Fibroblast of mammary gland (primary cell): ENCODE results near the gene CAMK2A.

Experiments
- DNase-seq: peaks from one replicate; pipeline ENCODE4 v3.0.0-alpha.2; 2010; ENCODE audit warnings: low read depth
- H3K4me3 ChIP-seq: 2 replicates; pipeline ENCODE4 v1.5.1; 2011; ENCODE audit warnings: low read depth, mild to moderate bottlenecking, low read length, moderate library complexity; ENCODE audit not compliant: control insufficient read depth
- CTCF ChIP-seq: conservative IDR thresholded peaks from 2 replicates; pipeline ENCODE4 v1.5.1; 2011; ENCODE audit warnings: low read depth, low read length, inconsistent platforms; ENCODE audit not compliant: control insufficient read depth, insufficient read depth

The CAMK2A gene

DNA sequence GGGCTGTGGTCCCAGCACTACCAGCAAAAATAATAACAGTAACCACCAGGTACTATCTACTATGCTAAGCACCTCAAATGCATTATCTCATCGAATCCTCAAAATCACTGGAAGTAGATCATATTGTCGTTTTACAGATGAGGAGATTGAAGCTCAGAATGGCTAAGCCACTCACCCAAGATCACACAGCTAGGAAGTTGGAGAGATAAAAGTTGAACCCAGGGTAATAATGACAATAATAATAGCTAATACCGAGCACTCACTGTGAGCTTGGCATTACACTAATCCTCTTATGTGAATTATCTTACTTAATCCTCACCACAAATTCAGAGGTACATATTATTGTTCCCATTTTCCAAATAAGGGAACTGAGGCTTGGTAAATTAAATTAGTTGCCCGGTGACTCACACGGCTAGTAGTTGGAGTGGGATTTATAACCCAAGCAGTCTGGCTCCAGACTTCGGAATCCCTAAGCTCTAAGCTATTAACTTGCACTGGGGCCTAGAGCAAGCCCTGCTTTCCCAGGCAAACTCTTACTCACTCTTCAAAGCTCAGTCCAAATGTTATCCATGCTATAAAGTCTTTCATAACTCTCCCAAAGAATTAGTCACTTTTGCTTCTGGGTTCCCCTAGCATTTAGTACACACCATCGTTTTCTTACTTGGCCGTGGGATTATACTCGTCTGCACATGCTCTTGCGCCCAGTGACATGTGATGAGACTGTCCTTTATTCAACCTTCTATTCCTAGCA, 9.3 kb upstream of the CAMK2A start:
- DNase-seq, result peak; percentile 100
- no peak overlapping the region for H3K4me3 ChIP-seq
- TF ChIP-seq CTCF, result no peak

DNA sequence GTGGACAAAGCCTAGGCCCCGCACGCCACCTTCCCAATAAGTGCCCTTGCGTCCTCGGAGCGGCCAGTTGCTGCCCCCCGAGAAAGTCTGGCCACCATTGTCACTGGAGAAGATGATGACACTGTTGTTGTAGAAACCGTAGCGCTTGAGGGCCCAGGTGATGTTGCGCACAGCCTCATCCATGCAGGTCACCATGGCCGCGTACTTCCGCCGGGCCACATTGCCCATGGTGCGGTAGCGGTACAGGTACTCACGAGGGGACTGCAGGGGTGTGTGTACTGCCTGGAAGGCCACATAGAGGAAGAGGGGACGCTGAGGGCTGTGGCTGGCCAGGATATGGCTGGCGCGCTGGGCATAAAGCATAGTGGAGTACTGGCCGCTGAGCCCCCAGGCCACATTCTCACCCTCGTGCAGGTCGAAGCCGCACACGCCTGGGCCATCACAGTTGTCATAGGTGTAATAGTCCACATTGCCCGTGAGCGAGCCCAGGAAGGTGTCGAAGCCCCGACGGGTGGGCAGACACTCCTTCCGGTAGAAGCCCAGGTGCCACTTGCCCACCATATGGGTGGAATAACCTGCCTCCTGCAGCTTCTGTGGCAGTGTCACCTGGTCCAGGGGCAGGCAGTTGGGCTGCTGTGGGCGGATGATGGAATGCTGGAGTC, 8.5 kb upstream of the CAMK2A start:
- TF ChIP-seq CTCF, result no peak

GRCh38 chr5:150297236-150297890, 7.8 kb upstream of the CAMK2A start:
- DNase-seq, result no peak
- no peak overlapping the region for H3K4me3 ChIP-seq
- no peak for TF ChIP-seq CTCF

More for the DNA sequence above, 8.5 kb upstream of the CAMK2A start:
- no peak overlapping the region for H3K4me3 ChIP-seq
- no peak for DNase-seq

- DNase-seq, result no peak
- TF ChIP-seq CTCF, result no peak
- H3K4me3 ChIP-seq, result no peak overlapping the region
These were observed 6.9 kb upstream of the CAMK2A start for GRCh38 chr5:150296496-150296895.

GRCh38 chr5:150295741-150296486, 6.3 kb upstream of the CAMK2A start:
- DNase-seq, result no peak
- no peak overlapping the region for H3K4me3 ChIP-seq
- TF ChIP-seq CTCF, result no peak

DNA sequence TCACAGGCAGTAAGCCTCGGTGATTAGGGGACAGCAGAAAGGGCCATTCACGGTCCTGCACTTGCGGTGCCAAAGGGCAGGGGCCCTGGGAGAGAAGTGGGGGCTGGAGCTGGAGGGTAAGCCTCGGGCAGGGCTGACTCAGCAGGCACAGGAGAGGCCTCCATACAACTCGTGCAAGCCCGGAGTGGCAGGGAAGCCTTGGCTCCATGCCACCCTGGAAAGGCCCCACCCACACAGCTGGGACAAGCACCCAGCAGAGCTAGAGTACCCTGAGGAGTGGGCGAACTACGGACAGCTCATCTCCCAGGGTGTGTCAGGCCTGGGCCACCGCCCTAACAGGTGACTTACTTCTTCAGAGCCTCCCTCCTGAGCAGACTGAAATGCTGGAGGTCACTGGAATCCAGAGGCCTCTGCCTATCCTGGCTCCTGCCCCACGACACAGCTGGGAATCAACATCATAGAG, 5.6 kb upstream of the CAMK2A start:
- TF ChIP-seq CTCF, result no peak
- DNase-seq, result peak; percentile 68
- H3K4me3 ChIP-seq, result no peak overlapping the region
